Measurements from ENCODE around the gene CSK.

CSK gene

DNA sequence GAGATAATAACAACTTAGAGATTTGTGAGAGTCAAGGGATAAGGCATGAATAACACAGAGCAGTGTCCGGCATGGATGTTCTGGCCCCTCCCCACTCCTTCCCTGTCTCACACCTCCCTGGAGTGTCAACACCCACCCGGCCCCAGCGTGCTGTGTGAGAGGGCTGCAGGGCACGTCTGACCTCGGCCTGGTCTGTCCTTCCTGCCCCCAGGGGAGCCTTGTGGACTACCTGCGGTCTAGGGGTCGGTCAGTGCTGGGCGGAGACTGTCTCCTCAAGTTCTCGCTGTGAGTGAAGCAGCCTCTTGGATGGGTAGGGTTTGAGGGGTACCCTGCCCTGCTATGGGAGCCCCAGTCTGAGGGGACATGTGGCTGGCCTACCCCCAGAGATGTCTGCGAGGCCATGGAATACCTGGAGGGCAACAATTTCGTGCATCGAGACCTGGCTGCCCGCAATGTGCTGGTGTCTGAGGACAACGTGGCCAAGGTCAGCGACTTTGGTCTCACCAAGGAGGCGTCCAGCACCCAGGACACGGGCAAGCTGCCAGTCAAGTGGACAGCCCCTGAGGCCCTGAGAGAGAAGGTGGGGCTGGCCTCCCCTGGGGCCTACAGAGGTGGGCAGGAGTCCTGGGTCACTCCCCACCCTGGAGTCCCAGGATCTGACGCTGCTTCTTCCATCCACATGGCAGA lies 19.6 kb downstream of the CSK start:
- DNase-seq (ENCODE audit: low read depth in 2 of 2) = no peak

- no peak for DNase-seq (ENCODE audit: low read depth in 2 of 2)
Observed at GRCh38 chr15:74802290-74802689, 20.4 kb downstream of the CSK start.

GRCh38 chr15:74802862-74803447 lies 21.1 kb downstream of the CSK start:
- DNase-seq (ENCODE audit: low read depth in 2 of 2) = no peak

DNA sequence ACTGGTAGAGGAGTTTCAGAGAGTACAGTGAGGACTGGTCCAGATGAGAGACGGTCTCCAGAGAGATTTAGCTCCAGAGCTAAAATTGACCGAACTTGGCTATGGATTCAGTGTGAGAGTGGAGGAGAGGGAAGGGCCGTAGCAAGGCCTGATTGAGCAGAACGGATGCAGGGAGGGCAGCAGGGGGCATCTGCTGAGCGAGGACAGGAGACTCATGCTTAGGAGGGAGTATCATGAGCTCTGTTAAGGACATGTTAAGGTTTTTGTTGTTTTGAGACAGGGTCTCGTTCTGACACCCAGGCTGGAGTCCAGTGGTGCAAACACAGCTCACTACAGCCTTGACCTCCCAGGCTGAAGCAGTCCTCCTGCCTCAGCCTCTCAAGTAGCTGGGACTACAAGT lies 23.1 kb downstream of the CSK start:
- no peak for DNase-seq (ENCODE audit: low read depth in 2 of 2)

DNA sequence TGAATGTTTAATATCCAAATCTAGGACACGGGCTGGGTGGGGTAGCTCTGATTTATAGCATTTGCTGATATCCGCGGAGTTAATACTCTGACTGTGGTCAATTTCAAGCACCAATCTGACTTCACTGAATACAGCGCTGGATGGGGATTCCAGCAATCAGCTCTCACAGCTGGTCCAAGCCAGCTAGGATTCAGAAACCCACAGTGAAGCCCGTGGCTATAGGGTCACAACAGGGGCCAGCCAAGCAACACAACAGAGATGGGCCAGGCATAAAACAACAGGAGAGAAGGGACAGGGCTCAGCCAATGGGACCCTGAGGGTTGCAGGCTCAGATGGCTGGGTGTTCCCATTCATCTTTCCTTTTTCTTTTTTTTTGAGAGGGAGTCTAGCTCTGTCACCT lies 25.4 kb downstream of the CSK start:
- no peak for DNase-seq (ENCODE audit: low read depth in 2 of 2)

DNA sequence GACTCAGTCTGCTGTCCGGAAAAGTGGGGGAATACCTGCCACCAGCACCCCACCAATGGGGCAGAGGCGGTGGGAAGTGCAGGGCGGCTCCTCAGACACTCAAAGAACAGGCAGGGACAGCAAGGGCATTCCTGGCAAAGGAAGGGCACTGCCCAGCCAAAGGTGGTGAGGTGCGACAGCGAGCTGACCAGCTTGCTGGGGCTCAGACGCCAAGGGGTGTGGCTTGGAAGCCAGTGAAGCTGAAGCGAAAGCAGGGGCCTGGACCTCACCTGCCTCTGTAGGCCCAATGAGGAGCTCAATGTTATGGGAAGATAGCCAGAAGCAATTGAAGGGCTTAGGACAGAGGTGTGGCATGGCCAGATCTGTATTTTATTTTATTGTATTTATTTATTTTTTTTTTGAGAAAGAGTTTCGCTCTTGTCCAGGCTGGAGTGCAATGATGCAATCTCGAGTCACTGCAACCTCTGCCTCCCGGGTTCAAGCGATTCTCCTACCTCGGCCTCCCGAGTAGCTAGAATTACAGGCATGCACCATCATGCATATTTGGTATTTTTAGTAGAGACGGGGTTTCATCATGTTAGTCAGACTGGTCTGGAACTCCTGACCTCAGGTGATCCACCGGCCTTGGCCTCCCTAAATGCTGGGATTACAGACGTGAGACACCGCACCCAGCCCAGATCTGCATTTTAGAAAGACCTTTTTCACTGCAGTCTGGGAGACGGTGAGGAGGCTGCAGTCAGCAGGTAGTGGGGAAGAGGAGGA lies 26.4 kb downstream of the CSK start:
- no peak for DNase-seq (ENCODE audit: low read depth in 2 of 2)

- no peak for DNase-seq (ENCODE audit: low read depth in 2 of 2)
Observed at GRCh38 chr15:74808840-74809229, 27.0 kb downstream of the CSK start.

DNA sequence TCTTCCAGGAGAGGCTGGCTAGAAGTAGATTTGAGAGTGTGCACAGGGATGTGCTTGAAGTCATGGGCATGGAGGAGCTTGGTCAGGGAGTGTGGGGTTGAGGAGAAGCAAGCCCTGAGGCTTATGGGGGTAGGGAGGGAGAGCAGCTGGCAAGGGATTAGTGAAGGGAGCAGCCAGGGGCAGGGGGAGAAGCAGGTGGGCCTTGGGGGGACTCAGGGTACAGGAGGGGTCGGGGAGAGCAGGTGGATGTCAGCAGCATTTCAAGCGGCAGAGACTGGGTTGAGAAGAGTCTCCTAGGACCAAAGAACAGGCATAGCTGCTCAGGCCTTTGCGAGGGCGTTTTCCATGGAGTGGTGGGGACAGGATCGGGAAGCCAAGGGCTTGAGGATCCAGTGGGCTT lies 27.4 kb downstream of the CSK start:
- no peak for DNase-seq (ENCODE audit: low read depth in 2 of 2)

DNA sequence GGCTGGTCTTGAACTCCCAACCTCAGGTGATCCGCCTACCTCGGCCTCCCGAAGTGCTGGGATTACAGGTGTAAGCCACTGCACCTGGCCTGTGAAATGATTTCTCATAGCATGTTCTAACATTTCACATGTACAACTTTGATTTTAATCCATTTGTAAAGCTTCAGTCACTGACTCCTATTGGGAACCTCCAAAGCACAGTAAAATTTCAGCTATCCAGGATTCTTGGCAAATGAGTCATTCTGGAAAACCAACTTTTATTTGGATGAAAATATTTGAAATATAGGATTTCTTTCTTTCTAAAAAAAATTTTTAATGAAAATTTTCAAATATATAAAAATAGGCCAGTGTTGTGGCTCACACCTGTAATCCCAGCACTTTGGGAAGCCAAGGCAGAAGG lies 28.1 kb downstream of the CSK start:
- no peak for DNase-seq (ENCODE audit: low read depth in 2 of 2)

DNA sequence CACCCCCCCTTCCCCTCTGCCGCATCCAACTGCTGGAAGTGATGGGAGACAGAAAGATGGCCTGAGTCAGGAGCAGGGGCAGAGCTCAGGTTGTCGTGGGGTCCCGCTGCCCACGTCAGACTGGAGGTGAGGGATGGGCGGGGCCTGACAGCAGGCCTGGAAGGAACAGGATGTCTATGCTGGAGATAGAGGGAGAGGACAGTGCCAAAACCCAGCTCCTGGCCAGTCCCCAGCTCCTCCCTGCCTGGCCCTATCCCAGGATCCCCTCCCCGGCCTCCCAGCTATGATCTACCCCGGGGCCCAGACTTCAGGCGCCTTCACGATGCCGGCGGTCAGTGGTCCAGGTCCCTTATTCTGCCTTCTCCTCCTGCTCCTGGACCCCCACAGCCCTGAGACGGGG lies 30.7 kb downstream of the CSK start, which contains the start of gene LMAN1L:
Gene LMAN1L (plus strand): TSS at position 303 of the 400 bp plus-strand sequence. CDS start 20 bp downstream, at position 323.
- DNase-seq (ENCODE audit: low read depth in 2 of 2) = no peak

DNA sequence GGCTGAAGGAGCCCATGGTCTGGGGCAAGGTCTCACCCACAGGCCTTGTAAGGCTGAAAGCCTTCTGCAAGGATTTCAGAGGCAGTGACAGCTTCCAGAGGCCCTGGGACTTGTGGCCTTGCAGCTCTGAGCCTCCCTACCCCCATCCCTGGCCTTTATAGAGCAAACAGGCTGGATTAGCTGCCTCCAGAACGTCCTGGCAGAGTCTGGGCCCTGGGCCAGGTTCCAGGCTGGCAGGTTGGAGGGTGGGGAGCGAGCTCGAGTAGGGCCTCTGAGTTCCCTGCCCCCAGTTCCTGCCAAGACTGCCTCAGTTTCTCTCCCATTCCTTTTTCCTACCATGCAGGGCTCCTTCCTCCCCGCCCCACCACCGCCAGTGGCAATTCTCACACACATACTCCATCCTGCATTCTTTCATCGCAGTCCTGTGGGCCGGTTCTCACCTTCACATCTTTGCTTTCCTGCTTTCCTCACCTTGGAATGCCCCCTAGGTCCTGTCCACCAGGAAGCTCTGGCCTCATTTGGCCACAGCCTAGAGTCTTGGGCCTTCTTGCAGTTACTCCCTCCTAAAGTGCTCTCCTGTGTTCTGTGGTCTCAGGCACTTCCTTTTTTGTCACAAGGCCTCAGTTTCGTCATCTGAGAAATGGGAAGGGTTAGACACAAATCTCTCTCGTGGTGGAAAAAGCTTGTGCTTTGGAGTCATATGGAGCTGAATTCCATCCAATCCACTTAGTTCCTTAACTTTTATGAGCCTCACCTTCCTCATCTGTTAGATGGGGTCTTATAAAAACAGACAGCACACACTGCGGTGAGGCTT lies 33.4 kb downstream of the CSK start:
- DNase-seq (ENCODE audit: low read depth in 2 of 2) = no peak

- no peak for DNase-seq (ENCODE audit: low read depth in 2 of 2)
Observed at GRCh38 chr15:74815961-74816360, 34.1 kb downstream of the CSK start.

GRCh38 chr15:74816624-74817369 lies 34.9 kb downstream of the CSK start:
- DNase-seq (ENCODE audit: low read depth in 2 of 2) = no peak

DNA sequence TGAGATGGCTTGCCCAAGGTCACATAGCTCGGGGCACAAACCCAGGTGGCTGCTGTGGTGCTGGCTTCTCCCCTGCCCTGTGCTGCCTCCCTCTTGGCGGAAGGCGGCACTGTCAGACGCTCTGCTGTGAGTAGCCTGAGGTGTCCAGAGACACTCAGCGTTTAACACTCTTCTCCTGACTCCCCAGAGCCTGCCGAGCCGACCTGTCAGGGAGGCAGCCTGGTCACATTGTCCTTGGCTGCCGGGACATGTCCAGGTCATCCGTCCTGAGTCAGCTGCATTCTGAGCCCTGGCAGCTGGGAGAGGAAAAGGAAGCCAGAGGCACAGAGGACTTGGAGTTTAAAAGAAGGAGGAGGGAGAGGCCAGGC lies 35.5 kb downstream of the CSK start:
- no peak for DNase-seq (ENCODE audit: low read depth in 2 of 2)

GRCh38 chr15:74820056-74820455 lies 38.2 kb downstream of the CSK start:
- DNase-seq (ENCODE audit: low read depth in 2 of 2) = no peak

DNA sequence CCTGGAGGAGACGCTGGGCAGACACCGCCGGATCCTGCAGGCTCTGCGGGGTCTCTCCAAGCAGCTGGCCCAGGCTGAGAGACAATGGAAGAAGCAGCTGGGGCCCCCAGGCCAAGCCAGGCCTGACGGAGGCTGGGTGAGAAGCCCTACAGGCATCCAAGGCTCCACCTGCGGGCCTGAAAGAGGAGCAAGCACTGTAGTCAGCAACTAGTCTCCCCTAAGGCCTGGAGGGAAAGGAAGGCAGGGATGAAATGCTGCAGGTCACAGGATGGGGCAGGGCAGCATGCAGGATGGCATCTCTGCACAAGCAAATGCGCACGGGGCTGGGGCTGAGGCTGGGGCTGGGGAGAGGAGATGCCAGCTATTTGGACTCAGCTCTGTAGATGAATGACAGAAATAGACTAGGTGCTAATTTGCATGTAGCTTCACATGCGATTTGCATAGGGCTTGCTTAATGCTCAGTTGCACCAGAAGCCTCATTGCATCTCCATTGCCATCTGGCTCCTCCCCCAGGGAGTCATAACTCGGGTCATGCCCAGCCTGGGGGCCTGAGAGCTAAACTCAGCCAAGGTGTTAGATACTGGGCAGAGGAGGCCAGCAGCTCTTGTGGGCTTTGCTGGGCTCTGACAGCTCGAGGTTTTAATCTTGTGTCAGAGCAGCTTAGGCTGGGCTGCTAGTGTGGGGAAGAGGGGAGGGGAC lies 39.4 kb downstream of the CSK start:
- no peak for DNase-seq (ENCODE audit: low read depth in 2 of 2)

GRCh38 chr15:74821790-74822158 lies 39.9 kb downstream of the CSK start:
- DNase-seq (ENCODE audit: low read depth in 2 of 2) = no peak

DNA sequence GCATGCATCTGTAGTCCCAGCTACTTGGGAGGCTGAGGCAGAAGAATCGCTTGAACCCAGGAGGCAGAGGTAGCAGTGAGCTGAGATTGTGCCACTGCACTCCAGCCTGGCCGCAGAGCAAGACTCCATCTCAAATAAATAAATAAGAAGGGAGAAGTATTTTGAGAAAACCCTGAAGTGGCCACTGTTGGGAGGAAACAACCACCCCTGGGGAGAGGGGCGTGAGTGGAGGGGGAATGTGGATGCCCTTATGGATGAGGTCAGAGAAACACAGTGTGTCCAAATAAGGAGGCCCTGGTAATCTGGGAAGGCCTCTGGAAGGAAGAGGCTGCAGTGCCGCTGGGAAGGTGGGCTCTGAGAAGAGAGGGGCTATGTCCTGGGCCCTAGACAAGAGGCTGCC lies 40.4 kb downstream of the CSK start:
- DNase-seq (ENCODE audit: low read depth in 2 of 2) = no peak

- DNase-seq (ENCODE audit: low read depth in 2 of 2) = no peak
Observed at GRCh38 chr15:74823324-74823723, 41.4 kb downstream of the CSK start.

- no peak for DNase-seq (ENCODE audit: low read depth in 2 of 2)
Observed at GRCh38 chr15:74824976-74825375, 43.1 kb downstream of the CSK start.

- DNase-seq (ENCODE audit: low read depth in 2 of 2) = no peak
Observed at GRCh38 chr15:74825866-74826265, 44.0 kb downstream of the CSK start.
